ENCODE results near the gene SAMD1.

Gene SAMD1

DNA sequence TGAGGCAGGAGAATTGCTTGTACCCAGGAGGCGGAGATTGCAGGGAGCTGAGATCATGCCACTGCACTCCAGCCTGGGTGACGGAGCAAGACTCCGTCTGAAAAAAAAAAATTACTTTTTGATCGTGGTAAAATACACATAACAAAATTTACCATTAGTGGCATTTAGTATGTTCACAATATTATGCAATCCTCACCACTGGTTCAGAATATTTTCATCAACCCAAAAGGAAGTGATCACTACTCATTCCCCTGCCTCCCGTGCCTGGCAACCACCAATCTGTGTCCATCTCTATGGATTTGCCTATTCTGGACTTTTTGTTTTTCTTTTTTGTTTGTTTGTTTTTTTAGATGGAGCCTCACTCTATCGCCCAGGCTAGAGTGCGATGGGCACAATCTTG is 27.4 kb downstream of the SAMD1 start:
- Histone ChIP-seq H3K9me2 (replicated peaks; ENCODE audit: insufficient read depth, low read length) (no peaks in the 10 kb centered on the region), H3K4me1 (ENCODE audit: low read length) (no peaks in the 10 kb centered on the region; the same call in 1 of the 2 replicates), H3K9ac (ENCODE audit: low read length) (no peak overlapping the region), H4K20me1 (ENCODE audit: insufficient read depth, low read length) (no peaks in the 10 kb centered on the region), H3K27ac (ENCODE audit: low read length) (no peak overlapping the region), H3K27me3 (replicated peaks; ENCODE audit: insufficient read depth, low read length) (peaks cover 58% of the 10 kb centered on the region), H3K9me3 (replicated peaks; ENCODE audit: insufficient read depth, low read length) (no peaks in the 10 kb centered on the region), H2AFZ (ENCODE audit: low read length) (no peak overlapping the region), H3K4me3 (ENCODE audit: low read length) (no peak overlapping the region), H3K36me3 (replicated peaks; ENCODE audit: insufficient read depth, low read length) (no peaks in the 10 kb centered on the region), H3K79me2 (ENCODE audit: low read length) (no peaks in the 10 kb centered on the region), H3K4me2 (ENCODE audit: low read depth, low read length) (no peak overlapping the region), H3F3A (ENCODE audit: insufficient read depth, low read length) (no peaks in the 10 kb centered on the region)
- TF ChIP-seq, protein P1, sequence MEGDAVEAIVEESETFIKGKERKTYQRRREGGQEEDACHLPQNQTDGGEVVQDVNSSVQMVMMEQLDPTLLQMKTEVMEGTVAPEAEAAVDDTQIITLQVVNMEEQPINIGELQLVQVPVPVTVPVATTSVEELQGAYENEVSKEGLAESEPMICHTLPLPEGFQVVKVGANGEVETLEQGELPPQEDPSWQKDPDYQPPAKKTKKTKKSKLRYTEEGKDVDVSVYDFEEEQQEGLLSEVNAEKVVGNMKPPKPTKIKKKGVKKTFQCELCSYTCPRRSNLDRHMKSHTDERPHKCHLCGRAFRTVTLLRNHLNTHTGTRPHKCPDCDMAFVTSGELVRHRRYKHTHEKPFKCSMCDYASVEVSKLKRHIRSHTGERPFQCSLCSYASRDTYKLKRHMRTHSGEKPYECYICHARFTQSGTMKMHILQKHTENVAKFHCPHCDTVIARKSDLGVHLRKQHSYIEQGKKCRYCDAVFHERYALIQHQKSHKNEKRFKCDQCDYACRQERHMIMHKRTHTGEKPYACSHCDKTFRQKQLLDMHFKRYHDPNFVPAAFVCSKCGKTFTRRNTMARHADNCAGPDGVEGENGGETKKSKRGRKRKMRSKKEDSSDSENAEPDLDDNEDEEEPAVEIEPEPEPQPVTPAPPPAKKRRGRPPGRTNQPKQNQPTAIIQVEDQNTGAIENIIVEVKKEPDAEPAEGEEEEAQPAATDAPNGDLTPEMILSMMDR (IDR thresholded peaks at IDR 0.05; ENCODE audit: low read length) = no peak
- no peak for TF ChIP-seq EZH2phosphoT487 (IDR thresholded peaks at IDR 0.05; ENCODE audit: low read length)
- TF ChIP-seq EZH2 (optimal IDR thresholded peaks at IDR 0.05; ENCODE audit: low read depth, low read length) = no peak
- DNase-seq = no peak

DNA sequence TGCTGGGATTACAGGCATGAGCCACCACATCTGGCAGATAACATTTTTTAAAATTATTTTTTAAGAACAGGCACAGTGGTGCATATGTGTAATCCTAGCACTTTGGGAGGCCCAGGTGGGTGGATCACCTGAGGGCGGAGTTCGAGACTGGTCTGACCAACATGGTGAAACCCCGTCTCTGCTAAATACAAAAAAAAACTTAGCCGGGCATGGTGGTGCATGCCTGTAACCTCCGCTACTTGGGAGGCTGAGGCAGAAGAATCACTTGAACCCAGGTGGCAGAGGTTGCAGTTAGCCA is 28.0 kb downstream of the SAMD1 start:
- H3K27ac ChIP-seq (ENCODE audit: low read length) = no peak overlapping the region
- no peaks in the 10 kb centered on the region for H3K9me3 ChIP-seq (replicated peaks; ENCODE audit: insufficient read depth, low read length)
- H3K4me1 ChIP-seq (ENCODE audit: low read length) = no peaks in the 10 kb centered on the region; the same call in 1 of the 2 replicates
- no peaks in the 10 kb centered on the region for H3K9me2 ChIP-seq (replicated peaks; ENCODE audit: insufficient read depth, low read length)
- no peak overlapping the region for H3K4me3 ChIP-seq (ENCODE audit: low read length)
- no peak overlapping the region for H2AFZ ChIP-seq (ENCODE audit: low read length)
- H3K27me3 ChIP-seq (replicated peaks; ENCODE audit: insufficient read depth, low read length) = peaks cover 63% of the 10 kb centered on the region
- no peak overlapping the region for H3K9ac ChIP-seq (ENCODE audit: low read length)
- no peak overlapping the region for H3K4me2 ChIP-seq (ENCODE audit: low read depth, low read length)
- H4K20me1 ChIP-seq (ENCODE audit: insufficient read depth, low read length) = no peaks in the 10 kb centered on the region
- H3K79me2 ChIP-seq (ENCODE audit: low read length) = no peaks in the 10 kb centered on the region
- no peak for TF ChIP-seq EZH2phosphoT487 (IDR thresholded peaks at IDR 0.05; ENCODE audit: low read length)
- TF ChIP-seq, protein P1 (IDR thresholded peaks at IDR 0.05; ENCODE audit: low read length) = no peak
- no peak for TF ChIP-seq EZH2 (optimal IDR thresholded peaks at IDR 0.05; ENCODE audit: low read depth, low read length)
- H3K36me3 ChIP-seq (replicated peaks; ENCODE audit: insufficient read depth, low read length) = no peaks in the 10 kb centered on the region
- DNase-seq = no peak
- no peaks in the 10 kb centered on the region for H3F3A ChIP-seq (ENCODE audit: insufficient read depth, low read length)

DNA sequence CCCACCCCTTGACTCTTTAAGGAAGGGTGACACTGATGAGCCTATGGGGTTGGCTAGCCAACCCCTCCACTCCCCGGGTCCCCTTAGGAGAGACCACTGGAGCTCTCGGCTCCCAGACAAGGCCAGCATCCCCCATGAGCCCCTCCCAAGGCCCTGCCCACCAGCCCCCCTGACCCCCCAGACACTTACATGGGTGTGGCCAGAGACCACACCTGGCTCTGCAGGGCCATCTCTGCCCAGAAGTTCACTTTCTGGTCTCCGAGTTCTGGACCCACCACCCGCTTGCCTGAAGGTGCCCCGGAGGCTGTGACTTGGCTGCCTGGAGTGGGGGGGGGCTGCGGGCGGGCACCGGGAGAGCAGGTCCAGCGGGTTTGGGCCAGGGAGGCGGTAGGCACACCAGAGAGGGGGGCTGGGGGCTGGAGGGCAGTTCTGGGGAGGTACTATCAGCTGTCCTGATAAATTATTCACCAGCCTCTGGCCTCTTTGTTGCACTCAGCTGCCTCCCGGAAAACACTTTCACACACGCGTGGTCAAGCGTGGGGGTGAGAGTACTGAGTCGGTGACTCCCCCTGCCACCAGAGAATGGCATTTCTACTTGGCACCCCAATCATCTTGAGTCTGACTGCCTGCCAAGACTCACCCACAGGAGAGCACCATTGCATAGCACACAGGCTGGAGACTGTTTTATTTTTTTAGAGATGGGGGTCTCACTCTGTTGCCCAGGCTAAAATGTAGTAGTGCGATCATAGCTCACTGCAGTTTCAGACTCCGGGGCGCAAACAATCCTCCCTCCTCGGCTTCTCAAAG is 28.6 kb downstream of the SAMD1 start, which contains the start of gene PALM3:
Gene PALM3 (minus strand): TSS at position 326 of the 807 bp plus-strand sequence. CDS start 96 bp downstream, at position 230.
- no peak within 1 kb of the TSS for H3K27ac ChIP-seq (ENCODE audit: low read length)
- H3K9ac ChIP-seq (ENCODE audit: low read length) = no peak within 1 kb of the TSS
- no peak within 1 kb of the TSS for H3K4me2 ChIP-seq (ENCODE audit: low read depth, low read length)
- no peaks in the 10 kb centered on the region for H3K9me3 ChIP-seq (replicated peaks; ENCODE audit: insufficient read depth, low read length)
- TF ChIP-seq EZH2 (optimal IDR thresholded peaks at IDR 0.05; ENCODE audit: low read depth, low read length) (no peak), EZH2phosphoT487 (IDR thresholded peaks at IDR 0.05; ENCODE audit: low read length) (no peak)
- TF ChIP-seq, protein P1 (IDR thresholded peaks at IDR 0.05; ENCODE audit: low read length) = no peak
- H3K4me1 ChIP-seq (ENCODE audit: low read length) = no peaks in the 10 kb centered on the region; the same call in 1 of the 2 replicates
- H3K79me2 ChIP-seq (ENCODE audit: low read length) = no peaks in the 10 kb centered on the region
- peaks cover 63% of the 10 kb centered on the region for H3K27me3 ChIP-seq (replicated peaks; ENCODE audit: insufficient read depth, low read length)
- H2AFZ ChIP-seq (ENCODE audit: low read length) = no peak within 1 kb of the TSS
- no peaks in the 10 kb centered on the region for H3K36me3 ChIP-seq (replicated peaks; ENCODE audit: insufficient read depth, low read length)
- no peaks in the 10 kb centered on the region for H3K9me2 ChIP-seq (replicated peaks; ENCODE audit: insufficient read depth, low read length)
- DNase-seq = no peak
- H3F3A ChIP-seq (ENCODE audit: insufficient read depth, low read length) = no peaks in the 10 kb centered on the region
- H4K20me1 ChIP-seq (ENCODE audit: insufficient read depth, low read length) = no peaks in the 10 kb centered on the region
- H3K4me3 ChIP-seq (ENCODE audit: low read length) = no peak within 1 kb of the TSS

All from MM.1S (cell line).